GM23338 (cell line): Measurements from ENCODE around the gene ARL6. TPM values are rescaled to one million over a fixed set of nuclear protein-coding genes. Genes with fewer than 3 reads are reported as not detected.

Experiments used
- CREB1 ChIP-seq: fragments of 250-450 bp; sonication (Bioruptor Pico); IDR thresholded peaks from 2 replicates; pipeline ENCODE4 v1.5.0; 2020; ENCODE audit warnings: low read depth, mild to moderate bottlenecking, moderate library complexity
- JUNB ChIP-seq: IDR thresholded peaks from one replicate; pipeline ENCODE4 v1.6.1; 2016; ENCODE audit warnings: antibody characterized with exemption; ENCODE audit not compliant: unreplicated experiment
- polyA plus RNA-seq: library from polyadenylated mRNA; unstranded; fragments of >200 nt; fragmentation: Nextera tagmentation; extraction: Ambion mirVana; gene quantifications from 2 replicates; pipeline ENCODE4 v1.2.1, GENCODE V29; 2016
- total RNA-seq: library from RNA; depleted of rRNA; stranded (reverse); fragments of >200 nt; shearing (Covaris generic); gene quantifications from 2 replicates; pipeline ENCODE4 v1.2.3, GENCODE V29; 2014; rRNA removed
- TF ChIP-seq, protein P1 (sequence below): IDR thresholded peaks from one replicate; pipeline ENCODE4 v1.6.1; 2018; ENCODE audit warnings: antibody characterized with exemption; ENCODE audit not compliant: unreplicated experiment
- TF ChIP-seq, protein P2 (sequence below): IDR thresholded peaks from 2 replicates; pipeline ENCODE4 v1.6.1; 2016; ENCODE audit warnings: antibody characterized with exemption

The ARL6 gene
- total and polyA plus RNA-seq, 2 experiments from 2014 or later, result 9.8 to 10.9 TPM

DNA sequence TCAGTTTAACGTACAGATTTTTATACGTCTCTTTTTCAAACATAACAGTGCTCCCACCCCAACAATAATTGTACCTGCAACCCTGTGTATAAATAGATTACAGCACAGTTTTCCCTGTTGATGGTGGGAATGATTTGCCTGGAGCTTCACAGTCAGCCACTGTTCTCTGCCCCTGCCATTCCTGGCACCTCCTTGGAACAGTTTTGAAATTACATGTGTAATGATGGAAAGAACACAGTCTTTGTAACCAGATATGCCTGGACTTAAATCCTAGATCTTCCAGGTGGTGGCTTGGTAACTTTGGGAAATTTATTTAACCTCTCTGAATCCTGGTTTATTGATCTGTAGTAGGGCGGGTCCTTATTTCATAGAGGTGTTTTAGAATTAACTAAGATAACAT is 84.2 kb downstream of the ARL6 start (continued):
- TF ChIP-seq, protein P1, sequence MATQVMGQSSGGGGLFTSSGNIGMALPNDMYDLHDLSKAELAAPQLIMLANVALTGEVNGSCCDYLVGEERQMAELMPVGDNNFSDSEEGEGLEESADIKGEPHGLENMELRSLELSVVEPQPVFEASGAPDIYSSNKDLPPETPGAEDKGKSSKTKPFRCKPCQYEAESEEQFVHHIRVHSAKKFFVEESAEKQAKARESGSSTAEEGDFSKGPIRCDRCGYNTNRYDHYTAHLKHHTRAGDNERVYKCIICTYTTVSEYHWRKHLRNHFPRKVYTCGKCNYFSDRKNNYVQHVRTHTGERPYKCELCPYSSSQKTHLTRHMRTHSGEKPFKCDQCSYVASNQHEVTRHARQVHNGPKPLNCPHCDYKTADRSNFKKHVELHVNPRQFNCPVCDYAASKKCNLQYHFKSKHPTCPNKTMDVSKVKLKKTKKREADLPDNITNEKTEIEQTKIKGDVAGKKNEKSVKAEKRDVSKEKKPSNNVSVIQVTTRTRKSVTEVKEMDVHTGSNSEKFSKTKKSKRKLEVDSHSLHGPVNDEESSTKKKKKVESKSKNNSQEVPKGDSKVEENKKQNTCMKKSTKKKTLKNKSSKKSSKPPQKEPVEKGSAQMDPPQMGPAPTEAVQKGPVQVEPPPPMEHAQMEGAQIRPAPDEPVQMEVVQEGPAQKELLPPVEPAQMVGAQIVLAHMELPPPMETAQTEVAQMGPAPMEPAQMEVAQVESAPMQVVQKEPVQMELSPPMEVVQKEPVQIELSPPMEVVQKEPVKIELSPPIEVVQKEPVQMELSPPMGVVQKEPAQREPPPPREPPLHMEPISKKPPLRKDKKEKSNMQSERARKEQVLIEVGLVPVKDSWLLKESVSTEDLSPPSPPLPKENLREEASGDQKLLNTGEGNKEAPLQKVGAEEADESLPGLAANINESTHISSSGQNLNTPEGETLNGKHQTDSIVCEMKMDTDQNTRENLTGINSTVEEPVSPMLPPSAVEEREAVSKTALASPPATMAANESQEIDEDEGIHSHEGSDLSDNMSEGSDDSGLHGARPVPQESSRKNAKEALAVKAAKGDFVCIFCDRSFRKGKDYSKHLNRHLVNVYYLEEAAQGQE, result no peak
- TF ChIP-seq CREB1 (CRISPR knock-in tag), result no peak
- no peak for TF ChIP-seq JUNB
- TF ChIP-seq, protein P2, sequence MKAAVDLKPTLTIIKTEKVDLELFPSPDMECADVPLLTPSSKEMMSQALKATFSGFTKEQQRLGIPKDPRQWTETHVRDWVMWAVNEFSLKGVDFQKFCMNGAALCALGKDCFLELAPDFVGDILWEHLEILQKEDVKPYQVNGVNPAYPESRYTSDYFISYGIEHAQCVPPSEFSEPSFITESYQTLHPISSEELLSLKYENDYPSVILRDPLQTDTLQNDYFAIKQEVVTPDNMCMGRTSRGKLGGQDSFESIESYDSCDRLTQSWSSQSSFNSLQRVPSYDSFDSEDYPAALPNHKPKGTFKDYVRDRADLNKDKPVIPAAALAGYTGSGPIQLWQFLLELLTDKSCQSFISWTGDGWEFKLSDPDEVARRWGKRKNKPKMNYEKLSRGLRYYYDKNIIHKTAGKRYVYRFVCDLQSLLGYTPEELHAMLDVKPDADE, result no peak

Other genes with a start within 250 kb of the ARL6 start
- gene CRYBG3, start 57.3 kb downstream of the ARL6 start, total RNA-seq, result 6.3 and 8.9 TPM in 2 replicates
- gene CRYBG3, start 57.3 kb downstream of the ARL6 start, polyA plus RNA-seq, result 1.9 and 2.3 TPM in 2 replicates
- gene RIOX2, start 207.7 kb downstream of the ARL6 start, total RNA-seq, result 9.0 and 11.0 TPM in 2 replicates
- gene RIOX2, start 207.7 kb downstream of the ARL6 start, polyA plus RNA-seq, result 9.5 and 10.7 TPM in 2 replicates